Hematopoietic multipotent progenitor cell treated with erythropoietin and hydrocortisone succinate and interleukin-3 and kit ligand, for 8 days (in vitro differentiated cells): ENCODE data around the gene ACOXL.

Source experiments
- DNase-seq: peaks from one replicate; pipeline ENCODE4 v3.0.0-alpha.2; 2015

ACOXL gene

GRCh38 chr2:110979471-110980338 lies 247.3 kb downstream of the ACOXL start:
- DNase-seq = no peak

- no peak for DNase-seq
Observed at GRCh38 chr2:110980339-110981062, 248.1 kb downstream of the ACOXL start.

- DNase-seq = no peak
Observed at GRCh38 chr2:110983133-110983532, 250.8 kb downstream of the ACOXL start.

GRCh38 chr2:110984694-110985490 lies 252.5 kb downstream of the ACOXL start:
- no peak for DNase-seq

GRCh38 chr2:110990440-110990839 lies 258.1 kb downstream of the ACOXL start:
- no peak for DNase-seq

- DNase-seq = no peak
Observed at GRCh38 chr2:110991911-110992310, 259.5 kb downstream of the ACOXL start.

GRCh38 chr2:110992886-110993285 lies 260.5 kb downstream of the ACOXL start:
- no peak for DNase-seq

GRCh38 chr2:110993557-110994231 lies 261.3 kb downstream of the ACOXL start:
- DNase-seq = no peak

GRCh38 chr2:110994250-110994961 lies 262.0 kb downstream of the ACOXL start:
- peak; percentile 12 for DNase-seq

GRCh38 chr2:110995911-110996310 lies 263.5 kb downstream of the ACOXL start:
- no peak for DNase-seq

GRCh38 chr2:110997331-110998045 lies 265.1 kb downstream of the ACOXL start:
- DNase-seq = no peak

- DNase-seq = no peak
Observed at GRCh38 chr2:110998311-110998710, 265.9 kb downstream of the ACOXL start.

GRCh38 chr2:110999626-111000025 lies 267.3 kb downstream of the ACOXL start:
- no peak for DNase-seq

GRCh38 chr2:111005307-111005706 lies 272.9 kb downstream of the ACOXL start:
- DNase-seq = no peak

- no peak for DNase-seq
Observed at GRCh38 chr2:111005821-111006220, 273.4 kb downstream of the ACOXL start.

- DNase-seq = no peak
Observed at GRCh38 chr2:111007757-111008688, 275.6 kb downstream of the ACOXL start.

- no peak for DNase-seq
Observed at GRCh38 chr2:111011218-111011617, 278.8 kb downstream of the ACOXL start.

GRCh38 chr2:111015283-111015995 lies 283.1 kb downstream of the ACOXL start:
- DNase-seq = no peak

GRCh38 chr2:111017034-111017622 lies 284.8 kb downstream of the ACOXL start:
- DNase-seq = no peak
